C4-2B (cell line): Measurements from ENCODE around the gene NFE2L2.

Source experiments
- ZFX ChIP-seq: fragments of 450-650 bp; IDR thresholded peaks from 2 replicates; pipeline ENCODE4 v1.6.1; 2017
- TF ChIP-seq, protein P1 (sequence below): fragments of 450-650 bp; conservative IDR thresholded peaks from 2 replicates; pipeline ENCODE4 v1.5.1; 2017; ENCODE audit warnings: mild to moderate bottlenecking

DNA sequence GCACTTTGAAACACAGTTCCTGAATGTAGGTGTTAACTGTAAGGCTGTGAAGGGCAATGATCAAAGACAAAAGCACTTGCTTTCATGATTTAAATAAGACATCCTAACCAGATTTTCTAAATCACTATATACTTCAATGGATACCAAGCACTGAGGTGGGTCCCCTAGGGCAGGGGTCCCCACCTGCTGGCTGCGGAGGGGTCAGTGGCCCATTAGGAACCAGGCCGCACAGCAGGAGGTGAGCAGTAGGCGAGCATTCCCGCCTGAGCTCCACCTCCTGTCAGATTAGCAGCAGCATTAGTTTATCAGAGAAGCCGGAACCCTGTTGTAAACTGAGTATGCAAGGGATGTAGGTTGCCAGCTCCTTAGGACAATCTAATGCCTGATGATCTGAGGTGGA lies 7.1 kb downstream of the NFE2L2 start:
- TF ChIP-seq, protein P1, sequence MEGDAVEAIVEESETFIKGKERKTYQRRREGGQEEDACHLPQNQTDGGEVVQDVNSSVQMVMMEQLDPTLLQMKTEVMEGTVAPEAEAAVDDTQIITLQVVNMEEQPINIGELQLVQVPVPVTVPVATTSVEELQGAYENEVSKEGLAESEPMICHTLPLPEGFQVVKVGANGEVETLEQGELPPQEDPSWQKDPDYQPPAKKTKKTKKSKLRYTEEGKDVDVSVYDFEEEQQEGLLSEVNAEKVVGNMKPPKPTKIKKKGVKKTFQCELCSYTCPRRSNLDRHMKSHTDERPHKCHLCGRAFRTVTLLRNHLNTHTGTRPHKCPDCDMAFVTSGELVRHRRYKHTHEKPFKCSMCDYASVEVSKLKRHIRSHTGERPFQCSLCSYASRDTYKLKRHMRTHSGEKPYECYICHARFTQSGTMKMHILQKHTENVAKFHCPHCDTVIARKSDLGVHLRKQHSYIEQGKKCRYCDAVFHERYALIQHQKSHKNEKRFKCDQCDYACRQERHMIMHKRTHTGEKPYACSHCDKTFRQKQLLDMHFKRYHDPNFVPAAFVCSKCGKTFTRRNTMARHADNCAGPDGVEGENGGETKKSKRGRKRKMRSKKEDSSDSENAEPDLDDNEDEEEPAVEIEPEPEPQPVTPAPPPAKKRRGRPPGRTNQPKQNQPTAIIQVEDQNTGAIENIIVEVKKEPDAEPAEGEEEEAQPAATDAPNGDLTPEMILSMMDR = no peak
- TF ChIP-seq ZFX = no peak
